ENCODE results near the gene GNG12.

Gene GNG12

DNA sequence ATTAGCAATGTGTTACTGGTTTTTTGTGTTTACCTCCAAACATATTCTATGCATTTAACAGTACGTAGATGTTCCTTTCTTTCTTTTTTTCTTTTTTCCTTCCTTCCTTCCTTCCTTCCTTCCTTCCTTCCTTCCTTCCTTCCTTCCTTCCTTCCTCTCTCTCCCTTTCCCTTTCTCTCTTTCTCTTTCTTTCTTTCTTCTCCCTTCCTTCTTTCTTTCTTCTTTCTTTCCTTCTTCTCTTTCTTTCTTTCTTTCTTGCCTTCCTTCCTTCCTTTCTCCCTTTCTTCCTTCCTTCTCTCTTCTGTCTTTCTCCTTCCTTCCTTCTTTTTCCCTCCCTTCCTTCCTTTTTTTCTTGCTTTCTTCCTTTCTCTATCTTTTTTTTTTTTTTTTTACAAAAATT lies 46.2 kb upstream of the GNG12 start:
- Histone ChIP-seq H3K4me3 (ENCODE audit: insufficient read depth, low read length, poor library complexity, severe bottlenecking) (no peak overlapping the region), H4K20me1 (ENCODE audit: low read depth, low read length) (no peaks in the 10 kb centered on the region), H3K9ac (ENCODE audit: low read length) (no peak overlapping the region), H3K36me3 (ENCODE audit: low read length) (no peaks in the 10 kb centered on the region), H2AFZ (ENCODE audit: low read depth, low read length, severe bottlenecking) (no peak overlapping the region), H3K27ac (ENCODE audit: low read depth, low read length) (no peak overlapping the region), H3K79me2 (ENCODE audit: insufficient read depth, low read length) (no peaks in the 10 kb centered on the region), H3K9me2 (replicated peaks; ENCODE audit: insufficient read depth, low read length) (no peaks in the 10 kb centered on the region), H3K27me3 (ENCODE audit: low read length) (no peaks in the 10 kb centered on the region), H3K4me2 (ENCODE audit: low read depth, low read length, poor library complexity, severe bottlenecking) (no peak overlapping the region), H3K9me3 (ENCODE audit: insufficient read depth, low read length) (no peaks in the 10 kb centered on the region), H3F3A (ENCODE audit: insufficient read depth) (no peaks in the 10 kb centered on the region)
- TF ChIP-seq, protein P1, sequence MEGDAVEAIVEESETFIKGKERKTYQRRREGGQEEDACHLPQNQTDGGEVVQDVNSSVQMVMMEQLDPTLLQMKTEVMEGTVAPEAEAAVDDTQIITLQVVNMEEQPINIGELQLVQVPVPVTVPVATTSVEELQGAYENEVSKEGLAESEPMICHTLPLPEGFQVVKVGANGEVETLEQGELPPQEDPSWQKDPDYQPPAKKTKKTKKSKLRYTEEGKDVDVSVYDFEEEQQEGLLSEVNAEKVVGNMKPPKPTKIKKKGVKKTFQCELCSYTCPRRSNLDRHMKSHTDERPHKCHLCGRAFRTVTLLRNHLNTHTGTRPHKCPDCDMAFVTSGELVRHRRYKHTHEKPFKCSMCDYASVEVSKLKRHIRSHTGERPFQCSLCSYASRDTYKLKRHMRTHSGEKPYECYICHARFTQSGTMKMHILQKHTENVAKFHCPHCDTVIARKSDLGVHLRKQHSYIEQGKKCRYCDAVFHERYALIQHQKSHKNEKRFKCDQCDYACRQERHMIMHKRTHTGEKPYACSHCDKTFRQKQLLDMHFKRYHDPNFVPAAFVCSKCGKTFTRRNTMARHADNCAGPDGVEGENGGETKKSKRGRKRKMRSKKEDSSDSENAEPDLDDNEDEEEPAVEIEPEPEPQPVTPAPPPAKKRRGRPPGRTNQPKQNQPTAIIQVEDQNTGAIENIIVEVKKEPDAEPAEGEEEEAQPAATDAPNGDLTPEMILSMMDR (IDR thresholded peaks at IDR 0.05; ENCODE audit: insufficient read depth, low read length, poor library complexity, severe bottlenecking), result no peak
- no peak for TF ChIP-seq EZH2phosphoT487 (conservative IDR thresholded peaks at IDR 0.05; ENCODE audit: low read length)

DNA sequence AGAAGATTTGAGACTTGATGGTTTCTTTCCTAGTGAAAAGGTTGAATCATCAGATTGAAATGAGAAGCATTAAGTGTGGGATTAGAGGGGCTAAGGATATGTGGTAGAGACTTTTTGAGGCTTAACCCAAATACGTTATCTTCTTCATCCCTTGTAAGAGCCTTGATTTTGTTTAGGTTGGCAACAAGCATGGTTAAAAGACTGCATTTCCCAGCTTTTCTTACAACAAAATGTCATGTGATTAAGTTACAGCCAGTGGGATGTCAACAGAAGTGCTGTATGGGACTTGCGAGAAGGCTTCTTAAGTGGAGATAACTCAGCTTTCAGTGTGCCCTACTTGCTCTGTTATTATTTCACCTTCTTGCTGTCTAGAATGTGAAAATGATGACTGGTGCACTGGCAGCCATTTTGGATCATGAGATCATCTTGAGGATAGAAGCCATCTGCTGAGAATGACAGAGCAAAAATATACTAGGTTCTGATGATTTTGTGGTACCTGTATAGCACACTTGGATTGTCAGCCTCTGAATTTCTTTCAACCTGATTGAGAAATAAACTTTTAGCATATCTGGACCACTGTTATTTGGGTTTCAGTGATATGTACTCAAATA lies 41.3 kb upstream of the GNG12 start:
- H3F3A ChIP-seq (ENCODE audit: insufficient read depth), result no peaks in the 10 kb centered on the region
- no peak for TF ChIP-seq EZH2phosphoT487 (conservative IDR thresholded peaks at IDR 0.05; ENCODE audit: low read length)
- TF ChIP-seq, protein P1 (IDR thresholded peaks at IDR 0.05; ENCODE audit: insufficient read depth, low read length, poor library complexity, severe bottlenecking), result no peak
- H3K27me3 ChIP-seq (ENCODE audit: low read length), result no peaks in the 10 kb centered on the region
- H3K4me2 ChIP-seq (ENCODE audit: low read depth, low read length, poor library complexity, severe bottlenecking), result no peak overlapping the region
- no peaks in the 10 kb centered on the region for H3K9me3 ChIP-seq (ENCODE audit: insufficient read depth, low read length)
- H4K20me1 ChIP-seq (ENCODE audit: low read depth, low read length), result no peaks in the 10 kb centered on the region
- no peak overlapping the region for H3K27ac ChIP-seq (ENCODE audit: low read depth, low read length)
- no peaks in the 10 kb centered on the region for H3K36me3 ChIP-seq (ENCODE audit: low read length)
- H3K79me2 ChIP-seq (ENCODE audit: insufficient read depth, low read length), result no peaks in the 10 kb centered on the region
- no peak overlapping the region for H3K4me3 ChIP-seq (ENCODE audit: insufficient read depth, low read length, poor library complexity, severe bottlenecking)
- H3K9me2 ChIP-seq (replicated peaks; ENCODE audit: insufficient read depth, low read length), result no peaks in the 10 kb centered on the region
- H2AFZ ChIP-seq (ENCODE audit: low read depth, low read length, severe bottlenecking), result no peak overlapping the region
- no peak overlapping the region for H3K9ac ChIP-seq (ENCODE audit: low read length)

DNA sequence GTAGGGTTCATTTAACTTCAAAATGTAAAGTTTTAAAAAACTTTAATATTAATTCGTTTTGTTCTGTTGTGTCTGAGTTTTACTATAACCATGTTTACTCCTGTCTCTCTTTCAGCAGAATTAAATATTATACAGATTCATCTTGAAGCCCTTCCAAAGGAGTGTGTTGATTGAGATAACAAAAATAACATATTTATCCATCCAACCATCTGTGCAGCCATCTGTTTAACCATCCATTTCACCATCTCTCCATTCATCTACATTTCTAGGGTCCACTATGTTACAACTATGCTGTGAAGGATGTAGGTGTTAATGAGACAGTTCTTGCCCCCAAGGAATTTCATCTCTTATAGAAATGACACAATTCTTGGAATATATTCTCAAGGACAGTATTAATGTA lies 36.0 kb upstream of the GNG12 start:
- TF ChIP-seq, protein P1 (IDR thresholded peaks at IDR 0.05; ENCODE audit: insufficient read depth, low read length, poor library complexity, severe bottlenecking), result no peak
- no peak for TF ChIP-seq EZH2phosphoT487 (conservative IDR thresholded peaks at IDR 0.05; ENCODE audit: low read length)
- H3K9me2 ChIP-seq (replicated peaks; ENCODE audit: insufficient read depth, low read length), result no peaks in the 10 kb centered on the region
- no peak overlapping the region for H3K27ac ChIP-seq (ENCODE audit: low read depth, low read length)
- H3K27me3 ChIP-seq (ENCODE audit: low read length), result no peaks in the 10 kb centered on the region
- no peak overlapping the region for H3K4me3 ChIP-seq (ENCODE audit: insufficient read depth, low read length, poor library complexity, severe bottlenecking)
- H3K79me2 ChIP-seq (ENCODE audit: insufficient read depth, low read length), result no peaks in the 10 kb centered on the region
- no peak overlapping the region for H3K9ac ChIP-seq (ENCODE audit: low read length)
- H2AFZ ChIP-seq (ENCODE audit: low read depth, low read length, severe bottlenecking), result no peak overlapping the region
- H3K9me3 ChIP-seq (ENCODE audit: insufficient read depth, low read length), result no peaks in the 10 kb centered on the region
- no peaks in the 10 kb centered on the region for H3F3A ChIP-seq (ENCODE audit: insufficient read depth)
- H4K20me1 ChIP-seq (ENCODE audit: low read depth, low read length), result no peaks in the 10 kb centered on the region
- no peak overlapping the region for H3K4me2 ChIP-seq (ENCODE audit: low read depth, low read length, poor library complexity, severe bottlenecking)
- H3K36me3 ChIP-seq (ENCODE audit: low read length), result no peaks in the 10 kb centered on the region

Measured in SU-DHL-6 (cell line).